ENCODE results near the gene HK3. TPM values are rescaled to one million over a fixed set of nuclear protein-coding genes. Genes with fewer than 3 reads are reported as not detected.
"Not testable (repeated sequence)": the region's sequence is repeated elsewhere in the genome, so short reads cannot be mapped to it uniquely, and the experiment has no call there.

Gene HK3
- total RNA-seq, 1 donor: 24.2 TPM

DNA sequence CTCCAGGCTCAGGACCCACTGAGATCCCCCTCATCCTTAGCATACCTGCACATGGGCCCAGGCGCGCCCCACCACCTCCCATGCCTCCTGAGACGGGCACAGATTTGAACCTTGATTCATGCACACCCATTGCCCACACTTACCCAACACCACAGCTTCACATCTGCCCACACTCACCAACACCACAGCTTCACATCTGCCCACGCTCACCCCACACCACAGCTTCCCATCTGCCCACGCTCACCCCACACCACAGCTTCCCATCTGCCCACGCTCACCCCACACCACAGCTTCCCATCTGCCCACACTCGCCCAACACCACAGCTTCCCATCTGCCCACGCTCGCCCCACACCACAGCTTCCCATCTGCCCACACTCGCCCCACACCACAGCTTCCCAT is 28.5 kb downstream of the HK3 start:
- peaks cover 16% of the 10 kb centered on the region for H3K27me3 ChIP-seq (ENCODE audit: insufficient read depth, low read length)
- not testable (repeated sequence) for H3K9me3 ChIP-seq (ENCODE audit: low read depth, low read length); H3K4me3 ChIP-seq (ENCODE audit: low read length); H3K4me1 ChIP-seq (ENCODE audit: insufficient read depth, low read length)

DNA sequence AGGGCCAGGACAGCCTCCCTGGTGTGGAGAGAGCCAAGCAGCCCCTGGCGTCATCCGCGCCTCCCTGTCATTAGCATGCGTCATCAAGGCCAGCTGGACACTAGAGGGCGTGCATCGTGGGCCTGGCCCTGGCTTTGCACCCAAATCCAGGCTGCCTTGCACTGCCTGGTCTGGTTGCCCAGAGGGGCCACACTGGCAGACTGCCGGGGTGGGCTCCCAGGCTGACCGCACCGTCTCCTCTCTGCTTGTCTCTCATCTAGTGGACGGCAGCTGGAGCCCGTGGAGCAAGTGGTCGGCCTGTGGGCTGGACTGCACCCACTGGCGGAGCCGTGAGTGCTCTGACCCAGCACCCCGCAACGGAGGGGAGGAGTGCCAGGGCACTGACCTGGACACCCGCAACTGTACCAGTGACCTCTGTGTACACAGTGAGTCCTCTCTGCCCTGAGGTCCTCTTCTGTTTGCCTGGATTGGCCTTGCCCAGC is 29.0 kb downstream of the HK3 start:
- Histone ChIP-seq H3K4me3 (ENCODE audit: low read length) (no peak overlapping the region), H3K9me3 (ENCODE audit: low read depth, low read length) (no peaks in the 10 kb centered on the region), H3K27me3 (ENCODE audit: insufficient read depth, low read length) (peaks cover 19% of the 10 kb centered on the region), H3K4me1 (ENCODE audit: insufficient read depth, low read length) (no peaks in the 10 kb centered on the region)

DNA sequence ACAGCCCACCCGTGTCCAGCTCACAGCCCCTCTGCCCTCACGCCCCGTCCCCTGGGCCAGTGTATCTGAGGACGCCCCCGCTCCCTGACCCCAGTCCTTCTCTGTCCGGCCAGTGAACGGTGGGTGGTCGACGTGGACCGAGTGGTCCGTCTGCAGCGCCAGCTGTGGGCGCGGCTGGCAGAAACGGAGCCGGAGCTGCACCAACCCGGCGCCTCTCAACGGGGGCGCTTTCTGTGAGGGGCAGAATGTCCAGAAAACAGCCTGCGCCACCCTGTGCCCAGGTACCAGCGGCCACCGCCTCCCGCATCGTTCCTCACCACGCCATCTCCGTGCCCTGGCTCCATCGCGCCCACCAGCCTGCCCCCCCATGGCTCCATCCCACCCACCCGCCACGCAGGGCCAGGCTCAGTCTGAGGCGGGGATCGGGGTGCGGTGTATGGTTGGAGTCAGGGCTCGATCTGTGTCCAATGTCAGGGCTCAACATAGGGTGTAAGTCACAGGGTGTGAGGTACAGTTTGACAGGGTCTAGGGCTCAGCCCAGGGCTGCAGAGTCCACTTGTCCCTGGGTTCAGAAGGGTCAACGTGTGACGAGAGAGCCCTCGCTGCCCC is 29.5 kb downstream of the HK3 start:
- Histone ChIP-seq H3K9me3 (ENCODE audit: low read depth, low read length) (no peaks in the 10 kb centered on the region), H3K4me3 (ENCODE audit: low read length) (no peak overlapping the region), H3K27me3 (ENCODE audit: insufficient read depth, low read length) (peaks cover 19% of the 10 kb centered on the region), H3K4me1 (ENCODE audit: insufficient read depth, low read length) (no peaks in the 10 kb centered on the region)

DNA sequence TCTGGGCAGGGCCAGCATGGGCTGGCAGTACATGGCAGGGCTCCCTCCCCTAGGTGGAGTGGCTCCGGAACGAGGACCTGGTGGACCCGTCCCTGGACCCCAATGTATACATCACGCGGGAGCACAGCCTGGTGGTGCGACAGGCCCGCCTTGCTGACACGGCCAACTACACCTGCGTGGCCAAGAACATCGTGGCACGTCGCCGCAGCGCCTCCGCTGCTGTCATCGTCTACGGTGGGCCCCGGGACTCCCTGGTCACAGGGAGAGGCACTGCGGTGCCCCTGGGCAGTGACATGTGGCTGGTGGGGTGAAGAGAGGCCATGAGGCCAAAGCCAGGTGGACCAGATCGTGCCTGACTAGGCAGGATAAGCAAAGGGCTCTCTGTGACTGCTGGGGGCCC is 30.4 kb downstream of the HK3 start:
- H3K4me1 ChIP-seq (ENCODE audit: insufficient read depth, low read length): no peaks in the 10 kb centered on the region

DNA sequence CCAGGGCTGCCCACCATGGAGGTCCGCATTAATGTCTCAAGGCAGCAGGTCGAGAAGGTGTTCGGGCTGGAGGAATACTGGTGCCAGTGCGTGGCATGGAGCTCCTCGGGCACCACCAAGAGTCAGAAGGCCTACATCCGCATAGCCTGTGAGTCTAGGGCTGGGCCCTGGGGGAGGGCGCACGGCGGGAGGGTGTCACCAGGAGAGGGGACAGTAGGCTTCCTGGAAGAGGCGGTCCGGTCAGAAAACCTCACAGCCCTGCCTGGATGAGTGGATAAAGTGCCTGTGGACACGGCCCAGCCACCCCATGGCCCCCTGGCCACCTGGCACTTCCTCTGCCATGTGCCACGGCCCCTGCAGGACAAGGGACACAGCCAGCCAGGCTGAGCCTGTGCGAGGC is 31.0 kb downstream of the HK3 start:
- Histone ChIP-seq H3K27me3 (ENCODE audit: insufficient read depth, low read length) (peaks cover 19% of the 10 kb centered on the region), H3K4me1 (ENCODE audit: insufficient read depth, low read length) (no peaks in the 10 kb centered on the region), H3K4me3 (ENCODE audit: low read length) (no peak overlapping the region), H3K9me3 (ENCODE audit: low read depth, low read length) (no peaks in the 10 kb centered on the region)

More for the DNA sequence above, 30.4 kb downstream of the HK3 start:
- Histone ChIP-seq H3K9me3 (ENCODE audit: low read depth, low read length) (no peaks in the 10 kb centered on the region), H3K27me3 (ENCODE audit: insufficient read depth, low read length) (peaks cover 19% of the 10 kb centered on the region), H3K4me3 (ENCODE audit: low read length) (no peak overlapping the region)

DNA sequence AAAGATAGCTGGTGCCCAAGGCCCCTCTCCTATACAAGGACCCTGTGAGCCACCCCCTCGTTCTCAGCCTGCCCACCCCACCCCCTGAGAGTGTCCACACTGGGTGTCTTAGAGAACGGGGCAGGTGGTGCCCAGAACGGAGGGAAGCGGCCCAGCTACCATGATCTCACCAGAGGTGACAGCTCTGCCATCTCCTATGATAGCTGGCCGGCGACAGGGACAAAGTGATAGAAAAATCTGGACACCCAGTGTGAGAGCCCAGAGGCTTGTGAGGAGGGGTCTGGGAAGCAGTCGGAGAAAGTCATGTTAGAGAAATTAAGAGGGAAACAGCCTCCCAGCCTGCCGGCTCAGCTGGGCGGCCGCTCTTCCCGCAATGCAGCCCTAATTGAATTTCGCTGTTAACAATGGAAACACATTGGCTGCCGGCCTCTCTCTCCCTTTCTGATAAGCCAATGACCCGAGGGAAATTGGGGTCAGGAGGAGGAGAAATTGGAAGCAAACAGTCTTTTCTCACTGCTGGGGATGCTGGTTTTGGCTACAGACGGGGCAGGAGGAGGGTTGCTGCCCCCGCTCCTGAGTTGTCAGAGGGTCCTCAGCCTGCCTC is 32.3 kb downstream of the HK3 start:
- Histone ChIP-seq H3K9me3 (ENCODE audit: low read depth, low read length) (no peaks in the 10 kb centered on the region), H3K4me1 (ENCODE audit: insufficient read depth, low read length) (no peaks in the 10 kb centered on the region), H3K4me3 (ENCODE audit: low read length) (no peak overlapping the region), H3K27me3 (ENCODE audit: insufficient read depth, low read length) (peaks cover 19% of the 10 kb centered on the region)

DNA sequence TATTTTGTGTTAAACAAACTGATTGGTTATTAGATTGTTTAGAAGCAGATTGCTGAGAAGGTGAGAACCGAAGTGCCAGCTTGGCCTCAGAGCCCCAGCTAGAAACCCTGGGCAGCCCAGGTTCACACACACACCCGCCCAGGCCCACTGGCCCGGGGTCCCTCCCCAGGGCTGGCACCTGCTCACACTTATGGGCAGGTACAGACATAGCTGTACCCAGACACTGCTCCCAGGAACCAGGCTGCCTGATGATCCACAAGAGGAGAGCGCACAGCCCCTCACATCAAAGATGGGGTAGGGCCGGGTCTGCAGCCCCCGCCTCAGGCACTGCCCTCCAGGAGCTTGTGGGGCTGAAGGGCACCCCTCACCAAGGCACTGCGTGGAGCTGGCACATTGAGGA is 33.2 kb downstream of the HK3 start:
- peaks cover 19% of the 10 kb centered on the region for H3K27me3 ChIP-seq (ENCODE audit: insufficient read depth, low read length)
- no peaks in the 10 kb centered on the region for H3K9me3 ChIP-seq (ENCODE audit: low read depth, low read length)
- no peaks in the 10 kb centered on the region for H3K4me1 ChIP-seq (ENCODE audit: insufficient read depth, low read length)
- H3K4me3 ChIP-seq (ENCODE audit: low read length): no peak overlapping the region

DNA sequence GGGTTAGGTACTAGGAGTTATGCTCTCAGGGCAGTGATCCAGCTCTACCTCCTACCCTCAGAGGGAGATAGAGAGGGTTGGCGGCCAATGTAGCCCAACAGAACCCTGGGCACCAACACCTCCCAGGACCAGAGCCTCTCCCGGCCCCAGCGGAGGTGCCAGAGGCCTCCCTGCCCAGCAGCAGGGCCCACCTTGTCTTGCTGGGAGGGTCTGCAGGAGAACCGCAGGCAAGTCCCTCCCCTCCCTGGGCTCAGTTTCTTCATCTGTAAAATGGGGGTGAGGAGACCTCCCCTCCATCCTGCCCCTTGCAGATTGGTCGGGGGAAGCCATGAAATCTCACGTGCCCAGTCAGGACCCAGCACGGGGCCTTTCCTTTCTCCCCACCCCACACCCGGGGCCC is 34.4 kb downstream of the HK3 start:
- Histone ChIP-seq H3K4me3 (ENCODE audit: low read length) (no peak overlapping the region), H3K27me3 (ENCODE audit: insufficient read depth, low read length) (peaks cover 19% of the 10 kb centered on the region), H3K4me1 (ENCODE audit: insufficient read depth, low read length) (no peaks in the 10 kb centered on the region), H3K9me3 (ENCODE audit: low read depth, low read length) (no peaks in the 10 kb centered on the region)

DNA sequence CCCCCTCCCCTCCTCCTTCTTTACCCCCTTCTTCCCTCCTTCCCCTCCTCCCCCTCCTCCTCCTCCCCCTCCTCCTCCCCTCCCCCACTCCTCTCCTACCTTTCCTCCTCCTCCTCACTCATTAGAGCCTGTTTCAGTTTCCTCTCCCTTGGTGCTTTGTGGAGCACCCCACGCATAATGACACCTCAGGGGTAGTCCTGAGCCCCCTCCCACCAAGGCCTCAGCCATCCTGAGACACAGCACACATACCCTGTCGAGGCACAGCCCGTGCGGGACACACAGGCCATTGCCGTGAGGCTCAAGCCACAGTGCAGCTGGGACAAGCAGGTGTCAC is 35.4 kb downstream of the HK3 start:
- H3K27me3 ChIP-seq (ENCODE audit: insufficient read depth, low read length): peaks cover 19% of the 10 kb centered on the region
- no peak overlapping the region for H3K4me3 ChIP-seq (ENCODE audit: low read length)
- no peaks in the 10 kb centered on the region for H3K9me3 ChIP-seq (ENCODE audit: low read depth, low read length)
- H3K4me1 ChIP-seq (ENCODE audit: insufficient read depth, low read length): no peaks in the 10 kb centered on the region

DNA sequence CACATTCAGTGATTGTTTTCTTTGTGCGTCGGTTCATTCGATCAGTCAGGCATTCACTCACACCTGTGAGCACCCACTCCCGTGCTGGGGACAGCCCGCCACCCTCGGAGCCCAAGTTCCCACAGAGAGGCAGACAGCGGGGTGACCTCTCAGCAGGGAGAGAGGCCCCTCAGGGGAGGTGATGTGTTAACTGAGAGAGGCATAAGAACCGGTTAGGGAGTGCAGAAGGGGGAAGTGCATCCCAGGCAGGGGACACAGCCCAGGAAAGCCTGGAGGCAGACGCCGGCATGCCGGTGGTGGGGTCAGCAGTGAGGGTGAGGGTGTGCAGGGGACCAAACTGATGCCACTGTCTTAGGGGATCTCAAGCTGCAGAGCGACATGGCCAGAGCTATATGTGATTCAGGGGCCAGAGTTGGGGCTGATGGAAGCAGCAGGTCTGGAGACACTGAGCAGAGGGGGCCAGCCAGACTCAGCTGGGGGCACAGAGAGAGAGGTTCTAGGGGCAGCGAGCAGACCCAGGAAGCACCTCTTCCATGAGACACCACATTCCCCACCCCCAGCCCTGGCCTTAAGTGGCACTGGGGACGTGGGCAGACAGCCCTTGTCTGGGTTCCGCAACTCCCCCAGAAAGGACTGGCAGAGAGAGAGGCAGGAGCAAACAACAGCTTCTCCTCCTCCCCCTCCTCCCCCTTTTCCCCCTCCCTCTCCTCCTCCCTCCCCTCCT is 35.9 kb downstream of the HK3 start:
- H3K27me3 ChIP-seq (ENCODE audit: insufficient read depth, low read length): peaks cover 19% of the 10 kb centered on the region
- H3K4me3 ChIP-seq (ENCODE audit: low read length): no peak overlapping the region
- H3K4me1 ChIP-seq (ENCODE audit: insufficient read depth, low read length): no peaks in the 10 kb centered on the region
- H3K9me3 ChIP-seq (ENCODE audit: low read depth, low read length): no peaks in the 10 kb centered on the region

DNA sequence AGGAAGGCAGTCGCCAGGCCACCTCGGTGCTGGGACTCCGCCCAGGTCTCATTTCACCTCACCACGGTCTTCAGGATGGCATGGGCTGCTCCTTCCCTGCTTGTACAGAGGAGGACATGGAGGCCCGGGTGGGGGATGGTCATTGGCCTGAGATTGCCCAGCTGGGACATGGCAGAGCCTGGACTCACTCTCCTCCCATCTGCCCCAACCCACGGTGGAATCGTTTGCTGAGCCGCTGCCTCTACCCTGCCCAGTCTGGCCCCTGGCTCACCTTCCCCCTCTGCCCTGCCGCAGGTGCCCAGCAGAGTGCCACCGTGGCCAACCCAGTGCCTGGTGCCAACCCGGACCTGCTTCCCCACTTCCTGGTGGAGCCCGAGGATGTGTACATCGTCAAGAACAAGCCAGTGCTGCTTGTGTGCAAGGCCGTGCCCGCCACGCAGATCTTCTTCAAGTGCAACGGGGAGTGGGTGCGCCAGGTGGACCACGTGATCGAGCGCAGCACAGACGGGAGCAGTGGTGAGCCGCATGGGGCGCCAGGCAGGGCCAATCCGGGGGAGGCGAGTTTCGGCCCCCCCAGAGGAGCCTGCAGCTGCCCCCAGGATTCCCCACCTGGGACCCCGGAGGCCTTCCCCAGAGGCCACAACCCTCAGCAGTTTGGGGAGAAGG is 36.7 kb downstream of the HK3 start:
- H3K9me3 ChIP-seq (ENCODE audit: low read depth, low read length): no peaks in the 10 kb centered on the region
- no peak overlapping the region for H3K4me3 ChIP-seq (ENCODE audit: low read length)
- H3K4me1 ChIP-seq (ENCODE audit: insufficient read depth, low read length): no peaks in the 10 kb centered on the region
- H3K27me3 ChIP-seq (ENCODE audit: insufficient read depth, low read length): peaks cover 18% of the 10 kb centered on the region

DNA sequence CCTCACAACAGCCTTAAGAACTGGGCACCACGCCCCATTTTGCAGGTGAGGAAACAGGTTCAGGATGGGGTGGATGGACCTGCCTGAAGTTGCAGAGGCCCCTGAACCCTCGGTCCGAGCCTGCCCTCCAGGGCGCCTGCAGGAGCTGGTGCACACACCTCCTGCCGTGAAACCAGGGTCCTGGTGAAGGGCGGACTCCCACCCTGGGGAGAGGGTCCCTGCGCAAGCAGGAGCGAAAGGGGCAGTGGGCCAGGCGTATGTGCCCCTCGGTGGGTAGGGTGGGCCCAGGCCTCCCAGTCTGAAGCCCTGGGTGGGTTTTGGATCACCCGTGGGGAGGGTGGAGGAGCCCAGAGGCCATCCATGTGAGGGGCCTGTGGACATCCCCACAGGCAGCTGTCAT is 37.9 kb downstream of the HK3 start:
- Histone ChIP-seq H3K9me3 (ENCODE audit: low read depth, low read length) (no peaks in the 10 kb centered on the region), H3K4me1 (ENCODE audit: insufficient read depth, low read length) (no peaks in the 10 kb centered on the region), H3K27me3 (ENCODE audit: insufficient read depth, low read length) (peaks cover 8% of the 10 kb centered on the region), H3K4me3 (ENCODE audit: low read length) (no peak overlapping the region)

DNA sequence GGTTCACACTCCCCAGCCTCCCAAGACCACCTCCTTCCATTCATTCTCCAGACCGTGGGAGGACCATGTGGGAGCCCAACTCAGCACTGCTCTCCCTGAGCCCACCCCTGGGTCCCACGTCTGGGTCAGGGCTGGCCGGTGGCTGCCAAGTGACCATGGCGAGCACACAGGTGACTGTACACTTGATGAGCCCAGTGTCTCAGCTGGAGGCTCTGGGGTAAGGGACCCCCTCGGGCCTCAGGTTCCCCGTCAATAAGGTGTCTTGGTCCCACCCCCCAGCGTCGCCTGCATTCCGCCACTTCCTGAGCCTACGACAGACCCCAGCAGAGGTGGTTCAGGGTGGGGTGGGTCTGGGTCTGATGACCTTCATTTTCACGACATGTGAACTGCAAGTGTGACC is 38.8 kb downstream of the HK3 start:
- H3K27me3 ChIP-seq (ENCODE audit: insufficient read depth, low read length): peaks cover under 1% of the 10 kb centered on the region
- H3K4me1 ChIP-seq (ENCODE audit: insufficient read depth, low read length): no peaks in the 10 kb centered on the region
- no peaks in the 10 kb centered on the region for H3K9me3 ChIP-seq (ENCODE audit: low read depth, low read length)
- no peak overlapping the region for H3K4me3 ChIP-seq (ENCODE audit: low read length)

DNA sequence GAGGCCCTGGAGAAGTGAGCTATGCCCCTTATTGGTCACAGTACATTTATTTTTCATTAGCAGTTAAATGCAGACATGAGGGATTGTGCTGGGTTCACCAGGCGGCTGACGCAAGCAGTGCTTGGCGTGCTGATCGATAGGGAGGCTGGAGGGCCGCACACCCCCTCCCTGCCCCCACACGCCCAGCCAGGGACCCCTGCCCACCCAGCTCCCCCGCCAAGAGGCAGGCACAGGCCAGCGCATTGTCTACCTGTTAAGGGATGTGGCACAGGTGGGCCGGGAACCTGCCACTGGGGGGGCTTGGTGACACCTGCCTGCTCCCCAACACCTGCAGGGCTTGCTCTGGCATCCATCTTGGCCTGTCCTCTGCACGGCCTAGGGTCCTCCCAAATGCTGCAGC is 39.2 kb downstream of the HK3 start:
- Histone ChIP-seq H3K4me3 (ENCODE audit: low read length) (no peak overlapping the region), H3K4me1 (ENCODE audit: insufficient read depth, low read length) (no peaks in the 10 kb centered on the region), H3K9me3 (ENCODE audit: low read depth, low read length) (no peaks in the 10 kb centered on the region), H3K27me3 (ENCODE audit: insufficient read depth, low read length) (no peaks in the 10 kb centered on the region)

DNA sequence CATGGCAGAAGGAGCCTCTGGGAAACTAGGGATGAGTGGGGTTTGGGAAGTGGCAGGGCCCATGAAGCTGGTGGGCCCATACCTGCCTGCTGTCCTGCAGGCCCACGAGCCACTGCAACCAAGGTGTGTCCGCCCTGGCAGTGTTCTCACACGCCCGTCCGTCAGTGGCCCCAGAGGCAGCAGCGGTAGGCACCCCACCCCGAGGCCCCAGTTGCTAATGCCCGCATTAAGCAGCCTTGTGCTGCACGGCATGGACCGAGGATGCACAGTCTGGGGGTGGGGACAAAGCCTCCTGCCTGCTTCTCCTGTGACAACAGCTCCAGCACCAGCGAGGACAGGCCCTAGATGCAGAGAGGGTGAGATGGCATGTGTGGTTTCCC is 41.3 kb downstream of the HK3 start:
- Histone ChIP-seq H3K27me3 (ENCODE audit: insufficient read depth, low read length) (no peaks in the 10 kb centered on the region), H3K9me3 (ENCODE audit: low read depth, low read length) (no peaks in the 10 kb centered on the region), H3K4me3 (ENCODE audit: low read length) (no peak overlapping the region), H3K4me1 (ENCODE audit: insufficient read depth, low read length) (no peaks in the 10 kb centered on the region)

All from mononuclear cell (primary cell).